C4-2B (cell line): ENCODE data around the gene RPS6KA1.
A peak's percentile ranks its signal among the peaks of the same experiment; 100 is the strongest.

Experiments used
- H3K27ac ChIP-seq: fragments of 450-650 bp; 2 replicates; pipeline ENCODE4 v1.5.1; 2017
- ZFX ChIP-seq: fragments of 450-650 bp; IDR thresholded peaks from 2 replicates; pipeline ENCODE4 v1.6.1; 2017
- TF ChIP-seq, protein P1 (sequence below): fragments of 450-650 bp; conservative IDR thresholded peaks from 2 replicates; pipeline ENCODE4 v1.5.1; 2017; ENCODE audit warnings: mild to moderate bottlenecking

The RPS6KA1 gene

GRCh38 chr1:26531651-26532131 is 2.1 kb downstream of the RPS6KA1 start:
- TF ChIP-seq, protein P1, sequence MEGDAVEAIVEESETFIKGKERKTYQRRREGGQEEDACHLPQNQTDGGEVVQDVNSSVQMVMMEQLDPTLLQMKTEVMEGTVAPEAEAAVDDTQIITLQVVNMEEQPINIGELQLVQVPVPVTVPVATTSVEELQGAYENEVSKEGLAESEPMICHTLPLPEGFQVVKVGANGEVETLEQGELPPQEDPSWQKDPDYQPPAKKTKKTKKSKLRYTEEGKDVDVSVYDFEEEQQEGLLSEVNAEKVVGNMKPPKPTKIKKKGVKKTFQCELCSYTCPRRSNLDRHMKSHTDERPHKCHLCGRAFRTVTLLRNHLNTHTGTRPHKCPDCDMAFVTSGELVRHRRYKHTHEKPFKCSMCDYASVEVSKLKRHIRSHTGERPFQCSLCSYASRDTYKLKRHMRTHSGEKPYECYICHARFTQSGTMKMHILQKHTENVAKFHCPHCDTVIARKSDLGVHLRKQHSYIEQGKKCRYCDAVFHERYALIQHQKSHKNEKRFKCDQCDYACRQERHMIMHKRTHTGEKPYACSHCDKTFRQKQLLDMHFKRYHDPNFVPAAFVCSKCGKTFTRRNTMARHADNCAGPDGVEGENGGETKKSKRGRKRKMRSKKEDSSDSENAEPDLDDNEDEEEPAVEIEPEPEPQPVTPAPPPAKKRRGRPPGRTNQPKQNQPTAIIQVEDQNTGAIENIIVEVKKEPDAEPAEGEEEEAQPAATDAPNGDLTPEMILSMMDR = no peak
- TF ChIP-seq ZFX = peak; percentile 45; the same call in 1 of the 2 replicates
- peak overlapping the region; percentile 88 for H3K27ac ChIP-seq

- peak overlapping the region; percentile 6; the same call in 1 of the 2 replicates for H3K27ac ChIP-seq
- TF ChIP-seq ZFX = no peak
- TF ChIP-seq, protein P1 = no peak
These were observed 4.5 kb downstream of the RPS6KA1 start for GRCh38 chr1:26533951-26534509.

- H3K27ac ChIP-seq = no peak overlapping the region
- TF ChIP-seq ZFX = no peak
- TF ChIP-seq, protein P1 = no peak
These were observed 5.6 kb downstream of the RPS6KA1 start for GRCh38 chr1:26535201-26535600.

GRCh38 chr1:26536081-26536480 is 6.5 kb downstream of the RPS6KA1 start:
- H3K27ac ChIP-seq = no peak overlapping the region
- TF ChIP-seq ZFX = no peak
- TF ChIP-seq, protein P1 = no peak

DNA sequence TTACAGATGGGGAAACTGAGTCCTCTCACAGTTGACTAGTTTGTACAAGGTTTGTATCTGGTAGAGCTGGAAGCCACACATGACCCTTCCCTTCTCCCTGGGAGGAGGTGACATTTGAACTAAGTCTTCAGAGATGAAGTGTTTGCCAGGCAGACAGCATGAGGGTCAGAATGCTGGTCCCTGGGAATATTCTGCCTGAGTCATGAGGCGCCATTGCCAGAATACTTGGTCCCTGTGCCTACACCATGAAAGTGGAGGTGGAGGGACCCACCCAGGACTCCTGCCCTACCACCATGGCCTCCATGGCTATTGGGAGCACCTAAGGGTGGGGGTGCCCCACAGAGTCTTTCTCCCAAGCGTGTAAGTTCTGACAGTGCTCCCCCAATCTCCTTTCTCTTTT is 7.0 kb downstream of the RPS6KA1 start:
- TF ChIP-seq, protein P1 = no peak
- TF ChIP-seq ZFX = no peak
- no peak overlapping the region for H3K27ac ChIP-seq

- TF ChIP-seq, protein P1 = no peak
- TF ChIP-seq ZFX = no peak
- no peak overlapping the region for H3K27ac ChIP-seq
These were observed 8.4 kb downstream of the RPS6KA1 start for GRCh38 chr1:26537951-26538352.

DNA sequence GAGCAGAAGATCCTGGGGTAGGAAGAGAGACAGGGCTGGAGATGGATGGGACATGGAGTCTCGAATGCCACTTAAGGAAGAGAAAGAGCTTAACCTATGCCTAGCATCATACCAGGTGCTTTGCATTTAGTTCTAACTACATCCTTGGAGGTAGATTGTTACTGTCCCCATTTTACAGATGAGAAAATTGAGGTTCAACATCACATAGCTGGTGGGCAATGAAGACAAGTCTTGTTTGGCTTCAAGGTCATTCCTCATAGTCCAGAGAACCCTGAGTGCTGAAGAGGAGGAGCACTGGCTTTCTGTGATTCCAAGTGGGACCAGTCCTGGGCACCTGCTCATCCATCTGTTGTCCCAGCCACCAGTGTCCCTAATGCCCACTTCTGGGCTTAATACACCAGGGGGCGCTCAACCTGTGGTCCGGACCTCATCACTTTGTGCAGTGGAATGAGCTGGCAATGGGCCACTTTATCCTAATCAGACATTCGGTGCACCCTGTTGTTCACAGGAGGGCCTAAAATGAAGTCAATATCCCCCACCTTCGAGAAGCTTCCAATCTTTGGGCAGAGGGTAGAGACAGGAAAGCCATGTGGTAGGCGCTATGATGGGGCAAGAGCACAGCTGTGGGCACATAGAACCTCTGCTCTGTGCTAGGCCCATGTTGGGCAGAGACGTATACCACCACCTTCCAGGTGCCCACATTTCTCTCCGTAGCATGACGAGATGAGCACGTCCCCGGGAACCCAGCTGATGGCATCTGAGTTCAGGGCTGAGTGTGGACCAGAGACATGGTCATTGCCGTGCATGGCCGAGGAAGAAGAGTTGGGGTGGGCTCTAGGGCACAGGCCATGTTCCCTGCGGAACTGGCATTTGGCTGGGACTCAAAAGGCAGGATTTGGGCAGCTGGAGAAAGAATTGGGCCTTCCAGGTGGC is 9.2 kb downstream of the RPS6KA1 start:
- no peak overlapping the region for H3K27ac ChIP-seq
- TF ChIP-seq, protein P1 = peak; percentile 65
- no peak for TF ChIP-seq ZFX
